ENCODE results near the gene SRCIN1. TPM values are rescaled to one million over a fixed set of nuclear protein-coding genes. Genes with fewer than 3 reads are reported as not detected.
"Not testable (repeated sequence)": the region's sequence is repeated elsewhere in the genome, so short reads cannot be mapped to it uniquely, and the experiment has no call there.

SRCIN1 gene
- total RNA-seq, 1 donor from 2014 or later, result 22.6 TPM

GRCh38 chr17:38482039-38482699 lies 123.6 kb downstream of the SRCIN1 start:
- not testable (repeated sequence) for DNase-seq (ENCODE audit: low spot score)

Other genes starting within 250 kb of the SRCIN1 start
- gene ARHGAP23, start 177.5 kb downstream of the SRCIN1 start, total RNA-seq, result 367 TPM
- gene EPOP, start 69.0 kb upstream of the SRCIN1 start, total RNA-seq, result 3.4 TPM
- 209 TPM for gene MLLT6, start 99.3 kb upstream of the SRCIN1 start, total RNA-seq
- gene CISD3, start 124.4 kb upstream of the SRCIN1 start, total RNA-seq, result 60.1 TPM
- 54.5 TPM for gene PCGF2, start 142.4 kb upstream of the SRCIN1 start, total RNA-seq
- gene PSMB3, start 146.8 kb upstream of the SRCIN1 start, total RNA-seq, result 156 TPM
- gene PIP4K2B, start 193.6 kb upstream of the SRCIN1 start, total RNA-seq, result 44.7 TPM
- 29.0 TPM for gene CWC25, start 219.4 kb upstream of the SRCIN1 start, total RNA-seq
- gene RPL23, start 247.8 kb upstream of the SRCIN1 start, total RNA-seq, result 1,659 TPM